Calu3 (cell line): ENCODE results near the gene SH3RF1. TPM values are rescaled to one million over a fixed set of nuclear protein-coding genes. Genes with fewer than 3 reads are reported as not detected.

ENCODE experiments used
- BruUV-seq: library from RNA; stranded (reverse); fragments of 400-500 nt; replicated peaks from 2 replicates; lab custom pipeline; 2021; lab: Mats Ljungman, UMichigan
- CTCF ChIA-PET: fragments of 300-600 bp; sonication (Branson Sonifier 250); formaldehyde crosslinking; loops from one replicate; lab custom pipeline; 2022; ENCODE audit warnings: antibody characterized with exemption; lab: Charles Lee
- DNase-seq: peaks from one replicate; pipeline ENCODE4 v3.0.0; 2022
- H3K27ac Mint-ChIP-seq: one replicate; pipeline ENCODE4 v1.8.0; 2022; ENCODE audit warnings: mixed read lengths; ENCODE audit not compliant: unreplicated experiment
- H3K27me3 Mint-ChIP-seq: one replicate; pipeline ENCODE4 v1.8.0; 2022; ENCODE audit warnings: mixed read lengths; ENCODE audit not compliant: unreplicated experiment
- H3K36me3 Mint-ChIP-seq: one replicate; pipeline ENCODE4 v1.8.0; 2022; ENCODE audit warnings: mild to moderate bottlenecking, moderate library complexity, mixed read lengths; ENCODE audit not compliant: insufficient read depth, unreplicated experiment
- H3K4me1 Mint-ChIP-seq: one replicate; pipeline ENCODE4 v1.8.0; 2022; ENCODE audit warnings: mild to moderate bottlenecking, low read depth, mixed read lengths; ENCODE audit not compliant: unreplicated experiment
- H3K4me3 Mint-ChIP-seq: one replicate; pipeline ENCODE4 v1.8.0; 2022; ENCODE audit warnings: mild to moderate bottlenecking, low read depth, moderate library complexity, mixed read lengths; ENCODE audit not compliant: unreplicated experiment
- H3K9me3 Mint-ChIP-seq: one replicate; pipeline ENCODE4 v1.8.0; 2022; ENCODE audit warnings: low read depth, mixed read lengths; ENCODE audit not compliant: unreplicated experiment
- CTCF ChIP-seq: fragments of 200-600 bp; IDR thresholded peaks from one replicate; pipeline ENCODE4 v1.8.0; 2022; ENCODE audit warnings: antibody characterized with exemption; ENCODE audit not compliant: unreplicated experiment
- intact Hi-C: fragments of 100-400 bp; cut with micrococcal nuclease; formaldehyde crosslinking; loops from one replicate; pipeline ENCODE4 v1.10.0; 2022; ENCODE audit not compliant: unreplicated experiment
- total RNA-seq: library from RNA; stranded (reverse); gene quantifications from 2 replicates; pipeline ENCODE4 v1.2.3, GENCODE V29; 2022

Gene SH3RF1
- total RNA-seq, 1 experiment from 2014 or later = 70.1 TPM

- intact Hi-C loops = no loop called here
- no TSS peak for BruUV-seq
- TF ChIP-seq CTCF = no peak
- H3K4me3 Mint-ChIP-seq = no peak overlapping the region
- CTCF ChIA-PET = no interaction called here
- DNase-seq = no peak
- peaks cover 39% of the 10 kb centered on the region for H3K4me1 Mint-ChIP-seq
- H3K27me3 Mint-ChIP-seq = no peaks in the 10 kb centered on the region
- H3K27ac Mint-ChIP-seq = no peak overlapping the region
- peaks cover 10% of the 10 kb centered on the region for H3K36me3 Mint-ChIP-seq
- no peaks in the 10 kb centered on the region for H3K9me3 Mint-ChIP-seq
These were observed 102.5 kb downstream of the SH3RF1 start for GRCh38 chr4:169167957-169168858.

GRCh38 chr4:169164669-169165415, 105.9 kb downstream of the SH3RF1 start:
- DNase-seq = no peak
- H3K27ac Mint-ChIP-seq = peak overlapping the region; percentile 39

GRCh38 chr4:169163947-169164668, 106.6 kb downstream of the SH3RF1 start:
- Mint-ChIP-seq H3K36me3 (peaks cover 20% of the 10 kb centered on the region), H3K9me3 (no peaks in the 10 kb centered on the region), H3K4me3 (no peak overlapping the region), H3K27ac (peak overlapping the region; percentile 31), H3K4me1 (peaks cover 27% of the 10 kb centered on the region), H3K27me3 (no peaks in the 10 kb centered on the region)
- intact Hi-C loops = no loop called here
- DNase-seq = no peak
- CTCF ChIA-PET = no interaction called here
- BruUV-seq = no TSS peak
- TF ChIP-seq CTCF = no peak

More at GRCh38 chr4:169164669-169165415, 105.9 kb downstream of the SH3RF1 start:
- peaks cover 19% of the 10 kb centered on the region for H3K4me1 Mint-ChIP-seq
- peaks cover 20% of the 10 kb centered on the region for H3K36me3 Mint-ChIP-seq
- no TSS peak for BruUV-seq
- no peak for TF ChIP-seq CTCF
- intact Hi-C loops = no loop called here
- CTCF ChIA-PET = no interaction called here
- no peak overlapping the region for H3K4me3 Mint-ChIP-seq
- no peaks in the 10 kb centered on the region for H3K27me3 Mint-ChIP-seq
- H3K9me3 Mint-ChIP-seq = no peaks in the 10 kb centered on the region

- H3K27me3 Mint-ChIP-seq = no peaks in the 10 kb centered on the region
- peak overlapping the region; percentile 31 for H3K27ac Mint-ChIP-seq
- DNase-seq = no peak
- no peaks in the 10 kb centered on the region for H3K9me3 Mint-ChIP-seq
- H3K4me1 Mint-ChIP-seq = peaks cover 31% of the 10 kb centered on the region
- CTCF ChIA-PET = no interaction called here
- no peak for TF ChIP-seq CTCF
- BruUV-seq = no TSS peak
- peaks cover 16% of the 10 kb centered on the region for H3K36me3 Mint-ChIP-seq
- no peak overlapping the region for H3K4me3 Mint-ChIP-seq
- intact Hi-C loops = no loop called here
These were observed 107.3 kb downstream of the SH3RF1 start for GRCh38 chr4:169163495-169163894.
